ENCODE results near the gene LRCOL1.
"Not testable (repeated sequence)": the region's sequence is repeated elsewhere in the genome, so short reads cannot be mapped to it uniquely, and the experiment has no call there.

LRCOL1 gene

DNA sequence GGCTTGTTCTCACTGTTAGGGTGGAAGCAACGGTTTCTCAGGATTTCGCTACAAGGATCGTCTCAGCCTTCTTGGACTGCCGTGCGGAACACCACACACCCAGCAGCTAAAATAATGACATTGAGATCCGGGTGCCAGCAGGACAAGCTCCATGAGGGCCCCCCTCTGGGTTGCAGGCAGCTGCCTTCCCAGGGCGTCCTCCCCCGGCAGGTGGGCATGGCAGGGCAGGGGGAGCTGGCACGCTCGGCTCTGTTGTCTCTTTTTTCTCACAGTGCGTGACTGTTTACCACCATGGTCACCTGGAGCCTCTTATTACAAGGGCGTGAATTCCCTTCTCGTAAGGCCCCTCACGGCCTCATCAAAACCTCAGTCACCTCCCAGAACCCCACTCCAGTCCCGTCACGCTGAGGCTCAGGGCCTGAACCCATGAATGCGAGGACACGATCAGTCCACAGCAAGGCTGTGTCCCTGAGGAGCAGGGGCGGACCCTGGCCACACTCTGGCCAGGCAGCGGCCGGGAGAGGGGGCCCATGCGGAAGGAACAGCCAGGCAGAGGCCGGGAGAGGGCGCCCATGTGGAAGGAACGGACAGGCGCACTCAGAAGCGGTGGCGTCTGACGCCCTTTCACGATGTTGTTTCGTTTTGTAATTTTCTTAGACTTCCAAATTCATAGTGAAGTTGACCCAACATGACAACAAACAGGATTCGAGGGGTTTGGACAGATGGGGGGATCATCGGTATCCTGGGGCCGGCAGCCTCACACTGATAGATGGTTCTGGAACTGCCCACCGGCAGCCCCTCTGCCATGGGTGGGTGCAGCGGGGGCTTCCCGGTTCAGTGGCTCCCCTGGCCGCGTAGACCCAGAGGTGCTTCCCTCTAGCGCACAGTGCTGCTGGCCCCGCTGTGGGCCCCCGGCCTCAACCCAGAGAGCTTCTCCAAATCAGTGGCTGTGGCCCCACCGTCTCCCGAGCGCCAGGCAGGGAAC lies 10.0 kb downstream of the LRCOL1 start:
- peak; percentile 62 for DNase-seq (ENCODE audit: low spot score)

DNA sequence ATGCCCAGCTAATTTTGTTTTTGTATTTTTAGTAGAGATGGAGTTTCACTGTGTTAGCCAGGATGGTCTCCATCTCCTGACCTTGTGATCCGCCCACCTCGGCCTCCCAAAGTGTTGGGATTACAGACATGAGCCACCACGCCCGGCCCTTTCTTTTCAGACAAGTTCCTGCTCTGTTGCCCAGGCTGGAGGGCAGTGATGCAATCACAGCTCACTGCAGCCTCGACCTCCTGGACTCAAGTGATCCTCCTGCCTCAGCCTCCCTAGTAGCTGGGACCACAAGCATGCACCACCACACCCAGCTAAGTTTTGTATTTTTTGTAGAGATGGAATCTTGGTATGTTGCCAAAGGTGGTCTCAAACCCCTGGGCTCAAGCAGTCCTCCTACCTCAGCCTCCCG lies 10.9 kb downstream of the LRCOL1 start:
- DNase-seq (ENCODE audit: low spot score), result not testable (repeated sequence)

DNA sequence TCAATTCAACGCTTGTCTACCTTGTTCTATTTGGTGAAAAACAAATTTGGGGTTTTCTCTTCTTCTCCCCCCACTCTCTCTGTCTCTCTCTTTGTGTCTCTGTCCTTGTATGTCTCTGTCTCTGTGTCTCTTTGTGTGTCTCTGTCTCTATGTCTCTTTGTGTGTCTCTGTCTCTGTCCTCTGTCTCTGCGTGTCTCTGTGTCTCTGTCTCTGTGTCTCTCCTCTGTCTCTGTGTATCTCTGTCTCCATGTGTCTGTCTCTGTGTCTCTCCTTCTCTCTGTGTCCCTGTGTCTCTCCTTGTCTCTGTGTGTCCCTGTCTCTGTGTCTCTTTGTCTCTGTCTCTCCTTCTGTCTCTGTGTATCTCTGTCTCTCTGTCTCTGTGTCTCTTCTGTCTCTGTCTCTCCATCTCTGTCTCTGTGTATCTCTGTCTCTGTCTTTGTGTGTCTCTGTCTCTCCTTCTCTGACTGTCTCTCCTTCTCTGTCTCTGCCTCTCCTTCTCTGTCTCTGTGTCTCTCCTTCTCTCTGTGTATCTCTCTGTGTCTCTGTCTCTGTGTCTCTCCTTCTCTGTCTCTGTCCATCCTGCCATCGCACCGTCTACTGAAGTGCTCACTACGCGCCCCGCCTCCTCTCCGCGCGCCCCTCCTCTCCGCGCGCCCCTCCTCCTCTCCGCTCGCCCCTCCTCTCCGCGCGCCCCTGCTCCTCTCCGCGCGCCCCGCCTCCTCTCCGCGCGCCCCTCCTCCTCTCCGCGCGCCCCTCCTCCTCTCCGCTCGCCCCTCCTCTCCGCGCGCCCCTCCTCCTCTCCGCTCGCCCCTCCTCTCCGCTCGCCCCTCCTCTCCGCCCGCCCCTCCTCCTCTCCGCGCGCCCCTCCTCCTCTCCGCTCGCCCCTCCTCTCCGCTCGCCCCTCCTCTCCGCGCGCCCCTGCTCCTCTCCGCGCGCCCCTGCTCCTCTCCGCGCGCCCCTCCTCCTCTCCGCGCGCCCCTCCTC lies 12.8 kb downstream of the LRCOL1 start:
- no peak for DNase-seq (ENCODE audit: low spot score)

DNA sequence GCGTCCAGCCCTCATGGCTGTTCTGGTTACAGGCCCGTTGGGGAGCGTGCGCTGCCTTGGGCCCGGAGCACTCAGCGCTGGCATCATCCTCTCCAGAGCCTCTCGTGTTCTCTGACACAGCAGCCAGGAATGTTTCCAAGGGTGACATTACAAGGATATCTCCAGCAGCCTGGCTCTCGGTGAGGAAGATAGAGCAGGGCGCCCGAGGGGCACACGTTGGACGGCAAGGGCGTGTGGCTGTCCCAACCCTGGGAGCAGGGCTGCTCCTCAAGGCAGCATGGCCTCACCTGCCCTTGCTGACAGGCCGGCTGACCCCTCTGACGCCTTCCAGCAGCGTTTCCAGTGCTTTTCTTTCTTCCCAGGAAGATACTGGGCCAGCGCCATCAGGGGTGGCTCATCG lies 14.4 kb downstream of the LRCOL1 start:
- DNase-seq (ENCODE audit: low spot score), result no peak

DNA sequence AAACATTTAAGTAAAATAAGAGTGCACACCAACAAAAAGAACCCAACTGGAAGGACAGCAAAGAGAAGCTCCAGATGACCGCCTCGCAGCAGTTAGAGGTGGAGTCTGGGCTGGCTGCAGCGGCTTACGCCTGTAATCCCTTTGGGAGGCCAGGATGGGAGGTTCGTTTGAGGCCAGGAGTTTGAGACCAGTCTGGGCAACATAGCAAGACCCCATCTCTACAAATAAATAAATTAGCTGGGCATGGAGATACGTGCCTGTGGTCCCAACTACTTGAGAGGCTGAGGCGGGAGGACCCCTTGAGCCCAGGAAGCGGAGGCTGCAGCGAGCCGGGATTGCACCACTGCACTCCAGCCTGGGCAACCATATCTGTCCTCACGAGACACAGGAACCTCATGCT lies 15.2 kb downstream of the LRCOL1 start:
- no peak for DNase-seq (ENCODE audit: low spot score)

DNA sequence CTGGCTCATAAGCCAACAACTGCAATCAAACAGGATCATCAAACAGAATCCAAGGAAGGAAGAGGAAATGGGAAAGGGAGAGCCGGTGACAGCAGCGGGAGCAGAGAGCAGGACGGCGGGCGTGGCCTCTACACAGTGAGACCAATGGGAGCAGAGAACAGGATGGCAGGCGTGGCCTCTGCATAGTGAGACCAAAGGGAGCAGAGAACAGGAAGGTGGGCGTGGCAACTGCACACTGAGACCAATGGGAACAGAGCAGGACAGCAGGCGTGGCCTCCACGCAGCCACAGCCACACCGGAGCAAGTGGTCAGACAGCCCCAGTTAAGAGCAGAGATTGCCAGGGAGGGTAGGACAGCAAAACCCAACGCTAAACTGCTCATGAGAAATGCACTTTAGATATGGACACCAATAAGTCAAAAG lies 16.4 kb downstream of the LRCOL1 start:
- peak; percentile 93 for DNase-seq (ENCODE audit: low spot score)

DNA sequence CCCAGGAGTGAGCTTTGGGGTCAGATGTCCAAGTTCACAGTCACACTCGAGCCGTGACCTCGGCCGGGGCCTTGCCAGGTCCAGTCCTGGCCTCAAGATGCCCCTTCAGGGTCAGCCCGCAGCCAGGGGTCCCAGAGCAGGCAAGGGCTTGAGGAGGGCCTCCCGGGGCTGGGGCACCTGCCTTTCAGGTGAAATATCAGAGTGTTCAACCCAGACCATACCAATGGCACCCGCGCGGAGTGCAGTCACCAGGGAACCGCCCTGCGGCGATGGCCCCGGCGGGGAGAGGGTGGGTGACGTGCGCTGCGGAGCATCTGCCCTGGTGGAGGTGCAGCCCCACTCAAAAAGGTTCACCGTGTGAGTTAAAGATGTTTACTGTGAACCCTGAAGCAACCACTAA lies 16.9 kb downstream of the LRCOL1 start:
- DNase-seq (ENCODE audit: low spot score), result no peak

DNA sequence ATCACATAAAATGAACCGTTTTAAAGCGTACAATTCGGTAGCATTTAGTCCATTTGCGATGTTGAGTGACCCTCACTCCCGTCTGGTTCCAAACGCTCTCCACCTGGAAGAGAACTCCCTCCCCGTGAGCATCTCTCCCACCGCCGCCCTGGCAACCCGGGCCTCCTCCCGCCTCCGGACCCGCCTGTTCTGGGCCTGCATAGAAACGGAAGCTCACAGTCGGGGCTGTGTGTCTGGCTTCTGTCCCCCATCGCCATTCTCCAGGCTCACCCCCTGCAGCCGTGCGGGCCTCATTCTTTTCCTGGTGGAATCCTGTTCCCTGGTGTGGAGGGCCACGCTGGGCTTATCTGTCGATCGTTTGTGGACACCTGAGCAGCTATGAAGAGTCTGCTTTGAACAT lies 17.3 kb downstream of the LRCOL1 start:
- no peak for DNase-seq (ENCODE audit: low spot score)

DNA sequence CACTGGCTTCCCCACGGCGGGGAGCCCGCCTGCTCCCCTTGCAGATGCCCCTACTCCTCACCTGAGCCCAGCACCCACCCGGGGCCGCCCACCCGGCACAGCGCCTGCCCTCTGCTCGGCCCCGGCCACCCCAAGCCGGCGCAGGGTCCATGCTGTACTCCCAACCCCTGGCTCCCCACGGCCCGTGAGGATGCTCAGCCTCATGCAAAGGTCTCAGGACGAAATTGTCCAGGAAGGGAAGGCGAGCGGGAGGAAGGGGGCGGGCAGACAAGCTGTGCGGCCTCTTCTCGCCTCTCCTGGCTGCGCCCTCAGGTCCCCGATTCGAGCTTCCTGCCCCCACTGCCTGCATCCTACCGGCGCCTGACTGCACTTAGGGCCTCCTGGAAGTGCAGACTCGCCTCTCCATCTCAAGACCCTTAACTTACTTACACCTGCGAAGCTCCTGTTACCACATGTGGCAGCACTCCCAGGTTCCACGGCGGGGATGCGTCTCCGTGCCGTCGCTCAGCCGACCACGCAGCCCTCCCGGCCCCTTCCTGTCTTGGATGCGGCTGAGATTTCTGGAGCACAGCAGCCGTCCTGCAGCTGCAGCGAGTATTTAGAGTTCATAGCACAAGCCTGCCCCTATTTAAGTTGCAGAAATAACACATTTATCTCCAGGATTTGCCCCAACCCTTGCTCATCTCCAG lies 18.0 kb downstream of the LRCOL1 start:
- no peak for DNase-seq (ENCODE audit: low spot score)

DNA sequence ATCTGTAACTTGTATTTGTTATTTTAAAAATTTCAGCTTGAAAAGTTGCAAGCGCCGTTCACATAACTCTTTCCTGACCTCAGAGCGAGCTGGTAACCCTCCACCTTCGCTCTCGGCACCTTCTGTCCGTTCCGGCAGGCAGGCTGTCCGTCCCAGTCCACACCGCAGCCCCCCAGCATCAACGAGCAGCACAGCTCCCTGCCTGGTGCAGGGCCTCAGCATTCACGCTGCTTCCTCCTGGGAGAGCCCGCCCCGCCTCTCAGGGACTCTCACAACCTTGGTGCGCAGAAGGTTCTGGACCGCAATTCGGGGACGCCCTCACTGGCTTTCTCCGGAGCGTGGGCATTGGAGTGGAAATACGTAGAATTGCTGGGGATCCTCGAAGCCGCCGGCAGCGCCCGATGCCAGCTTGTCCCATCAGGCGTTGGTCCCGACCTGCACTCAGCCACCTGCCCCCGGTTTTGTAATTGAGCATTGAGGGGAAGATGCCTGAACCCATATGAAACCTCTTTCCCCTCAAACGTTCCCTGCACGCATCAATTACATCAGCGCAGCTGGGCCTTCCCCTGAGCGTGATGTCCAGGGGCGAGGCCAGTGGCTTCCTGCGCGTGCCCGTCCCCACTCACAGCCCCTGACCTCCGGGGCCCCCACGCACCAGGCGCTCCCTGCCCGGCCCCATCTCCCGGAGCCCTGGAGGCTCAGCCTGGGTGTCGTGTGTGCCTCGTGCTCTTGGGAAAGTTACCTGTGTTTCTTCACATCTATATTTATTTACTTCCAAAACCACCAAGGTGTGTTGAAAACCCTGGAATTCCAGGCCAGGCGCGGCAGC lies 19.1 kb downstream of the LRCOL1 start:
- DNase-seq (ENCODE audit: low spot score), result no peak

DNA sequence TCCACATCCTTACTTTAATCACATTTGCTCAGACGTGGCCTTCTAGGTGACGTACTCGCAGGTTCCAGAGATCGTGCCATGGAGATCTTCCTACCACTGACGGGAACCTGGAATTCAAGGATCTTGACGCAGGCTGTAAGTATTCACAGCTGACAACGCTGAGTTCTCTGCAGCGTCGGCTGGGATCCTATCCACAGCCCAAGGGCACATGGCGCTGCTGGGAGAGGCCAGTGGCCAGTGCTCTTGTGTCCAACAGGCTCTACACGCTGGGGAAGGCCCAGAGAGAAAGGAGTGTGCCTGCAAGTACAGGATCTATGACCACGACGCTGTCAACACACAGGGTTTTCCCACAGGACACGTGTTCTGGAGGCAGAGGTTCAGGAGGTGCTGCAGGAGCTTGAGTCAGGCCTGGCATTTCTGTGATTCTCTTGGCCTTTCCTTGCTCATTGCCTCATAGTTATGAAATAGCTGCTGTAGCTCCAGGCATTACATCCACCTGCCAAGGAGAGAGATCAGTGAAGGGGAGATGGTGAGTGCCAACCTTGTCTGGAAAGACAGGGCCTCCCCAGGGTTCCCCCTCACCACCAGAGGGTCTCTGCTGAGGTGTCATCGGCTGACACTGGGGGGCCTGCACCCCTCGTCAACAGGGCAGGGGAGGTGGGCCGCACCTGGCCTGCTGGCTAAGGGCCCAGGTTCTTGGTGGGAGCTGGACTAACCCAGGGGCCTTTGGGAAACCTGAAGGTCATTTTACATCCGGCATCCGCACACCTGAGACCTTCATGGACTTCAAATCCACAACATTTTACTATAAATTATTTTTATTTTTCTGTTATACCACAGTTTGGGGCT lies 21.3 kb downstream of the LRCOL1 start:
- no peak for DNase-seq (ENCODE audit: low spot score)

DNA sequence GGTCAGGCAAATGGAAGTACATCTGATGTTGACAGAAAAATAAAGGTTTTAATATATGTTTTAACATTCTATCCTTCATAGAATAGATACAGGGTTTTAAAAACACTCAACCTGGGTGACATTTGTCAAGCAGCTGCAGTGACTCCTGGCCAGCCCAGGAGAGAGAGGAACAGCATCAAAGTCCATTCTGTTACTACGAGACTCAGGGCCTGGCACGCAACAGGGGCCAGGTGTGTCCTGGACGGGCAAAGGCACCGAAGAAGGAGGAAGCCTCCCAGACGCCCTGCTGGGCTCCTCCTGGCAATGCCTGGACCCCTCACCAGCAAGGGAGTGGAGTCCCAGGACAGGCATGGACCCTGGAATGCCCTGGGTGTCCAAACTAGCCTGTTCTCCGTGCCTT lies 22.1 kb downstream of the LRCOL1 start:
- no peak for DNase-seq (ENCODE audit: low spot score)

DNA sequence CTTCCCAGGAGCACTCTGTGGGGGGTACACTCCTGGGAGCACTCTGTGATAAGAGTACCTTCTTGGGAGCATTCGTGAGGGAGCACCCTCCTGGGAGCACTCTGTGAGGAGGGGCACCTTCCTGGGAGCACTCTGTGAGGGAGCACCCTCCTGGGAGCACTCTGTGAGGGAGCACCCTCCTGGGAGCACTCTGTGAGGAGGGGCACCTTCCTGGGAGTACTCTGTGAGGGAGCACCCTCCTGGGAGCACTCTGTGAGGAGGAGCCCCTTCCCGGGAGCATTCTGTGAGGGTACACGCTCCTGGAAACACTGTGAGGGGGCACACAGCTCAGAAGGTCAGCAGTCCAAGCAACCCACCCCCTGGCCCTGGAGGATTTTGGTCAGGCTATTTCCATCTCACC lies 22.6 kb downstream of the LRCOL1 start:
- DNase-seq (ENCODE audit: low spot score), result no peak

DNA sequence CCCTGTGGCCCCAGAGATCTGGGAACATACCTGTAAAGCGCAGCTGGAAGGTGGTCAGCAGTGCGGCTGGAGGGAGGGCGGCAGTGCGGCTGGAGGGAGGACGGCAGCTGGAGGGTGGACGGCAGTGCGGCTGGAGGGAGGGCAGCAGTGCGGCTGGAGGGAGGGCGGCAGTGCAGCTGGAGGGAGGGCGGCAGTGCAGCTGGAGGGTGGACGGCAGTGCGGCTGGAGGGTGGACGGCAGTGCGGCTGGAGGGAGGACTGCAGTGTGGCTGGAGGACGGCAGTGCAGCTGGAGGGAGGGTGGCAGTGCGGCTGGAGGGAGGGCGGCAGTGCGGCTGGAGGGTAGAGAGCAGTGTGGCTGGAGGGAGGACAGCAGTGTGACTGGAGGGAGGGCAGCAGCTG lies 23.5 kb downstream of the LRCOL1 start:
- DNase-seq (ENCODE audit: low spot score), result no peak

DNA sequence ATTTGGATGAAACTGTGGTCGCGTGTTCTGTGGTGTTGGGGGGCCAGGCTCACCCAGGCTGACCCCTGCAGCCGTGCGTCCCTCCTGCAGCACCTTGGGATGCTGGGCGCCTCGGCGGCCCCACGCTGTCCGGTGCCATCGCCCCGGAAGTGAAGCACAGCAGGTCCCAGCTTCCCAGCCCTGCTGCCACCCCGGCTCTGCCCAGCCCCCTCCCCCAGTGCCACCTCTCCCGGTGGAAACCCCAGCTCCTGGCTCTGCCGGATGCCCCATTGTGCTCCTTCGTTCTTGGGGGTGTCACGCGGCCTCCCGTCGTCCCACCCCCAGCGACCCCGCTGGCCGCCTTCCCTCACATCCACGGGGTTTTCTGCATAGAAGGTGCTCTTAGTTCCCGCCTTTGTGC lies 25.2 kb downstream of the LRCOL1 start:
- DNase-seq (ENCODE audit: low spot score), result no peak

DNA sequence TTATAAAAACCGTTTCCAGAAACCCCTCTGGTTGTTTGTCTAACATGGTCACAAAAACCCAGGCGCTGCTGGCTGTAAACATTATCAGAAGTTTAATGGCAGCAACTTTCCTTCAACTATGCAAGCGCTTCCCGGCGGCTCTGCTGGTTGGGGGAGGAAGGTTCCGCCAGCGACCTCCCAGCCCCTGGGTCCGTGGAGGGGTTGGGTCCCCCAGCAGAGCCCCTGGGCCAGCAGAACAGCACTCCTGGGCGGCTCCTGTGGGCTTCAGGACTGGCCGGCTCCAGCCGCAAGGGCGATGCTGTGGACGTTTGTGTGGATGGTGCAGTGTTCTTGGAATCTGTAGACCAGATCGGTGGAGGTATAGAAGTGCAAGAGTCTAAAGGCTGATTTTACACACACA lies 26.0 kb downstream of the LRCOL1 start:
- DNase-seq (ENCODE audit: low spot score), result no peak

DNA sequence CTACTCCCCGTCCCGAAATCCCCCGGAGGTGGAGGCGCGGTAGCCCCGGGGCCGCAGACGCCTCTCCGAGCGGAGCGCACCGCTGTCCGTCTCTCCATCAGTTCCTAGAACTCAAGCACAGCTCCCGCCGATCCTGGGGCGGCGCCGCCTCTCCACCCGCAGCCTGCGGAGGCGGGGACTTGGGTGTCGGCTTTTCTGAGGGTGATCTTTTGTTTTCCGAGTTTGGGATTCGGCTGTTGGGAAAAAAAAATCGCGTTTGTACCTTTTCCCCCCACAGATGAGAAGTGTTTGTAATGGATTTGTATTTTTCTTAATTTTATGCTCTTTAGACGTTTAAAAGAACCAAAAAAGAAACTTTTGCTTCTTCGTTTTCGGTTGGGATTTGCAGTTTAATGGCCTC lies 26.6 kb downstream of the LRCOL1 start:
- DNase-seq (ENCODE audit: low spot score), result no peak

DNA sequence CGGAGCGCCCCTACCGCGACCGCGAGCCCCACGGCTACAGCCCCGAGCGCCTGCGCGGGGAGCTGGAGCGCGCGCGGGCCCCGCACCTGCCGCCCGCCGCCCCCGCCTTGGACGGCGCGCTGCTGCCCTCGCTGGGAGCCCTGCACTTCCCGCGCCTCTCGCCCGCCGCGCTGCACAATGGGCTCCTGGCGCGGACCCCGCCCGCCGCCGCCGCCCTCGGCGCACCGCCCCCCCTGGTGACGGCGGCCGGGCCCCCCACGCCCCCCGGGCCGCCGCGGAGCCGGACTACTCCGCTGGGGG lies 27.0 kb downstream of the LRCOL1 start:
- DNase-seq (ENCODE audit: low spot score), result no peak

DNA sequence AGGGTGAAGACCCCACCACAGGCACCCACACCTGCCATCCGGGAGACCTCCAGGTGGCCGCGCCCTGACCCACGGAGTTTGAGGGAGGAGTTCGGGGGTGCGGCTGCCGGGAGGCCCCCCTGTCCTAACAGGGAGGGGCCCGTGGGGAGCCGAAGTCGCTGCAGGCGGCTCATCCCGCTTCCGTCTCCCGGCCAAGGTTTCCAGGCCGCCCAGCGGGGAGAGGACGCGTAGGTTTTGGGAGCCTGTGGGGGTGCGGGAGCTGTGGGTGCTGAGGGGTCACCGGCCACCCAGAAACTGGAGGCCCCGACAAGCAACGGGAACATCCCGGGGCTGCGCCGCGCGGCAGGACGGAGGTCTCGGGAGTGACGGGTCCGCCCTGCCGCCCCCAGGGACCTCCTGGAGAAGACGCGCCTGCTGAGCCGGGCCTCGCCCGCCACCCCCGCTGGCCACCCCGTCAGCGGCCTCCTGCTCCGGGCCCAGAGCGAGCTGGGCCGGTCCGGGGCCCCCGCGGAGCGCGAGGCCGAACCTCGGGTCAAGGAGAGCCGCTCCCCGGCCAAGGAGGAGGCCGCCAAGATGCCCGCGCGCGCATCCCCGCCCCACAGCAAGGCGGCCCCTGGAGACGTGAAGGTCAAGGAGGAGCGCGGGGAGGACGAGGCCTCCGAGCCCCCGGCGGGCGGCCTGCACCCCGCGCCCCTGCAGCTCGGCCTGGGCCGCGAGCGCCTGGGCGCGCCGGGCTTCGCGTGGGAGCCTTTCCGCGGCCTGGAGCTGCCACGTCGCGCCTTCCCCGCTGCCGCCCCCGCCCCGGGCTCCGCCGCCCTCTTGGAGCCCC lies 27.6 kb downstream of the LRCOL1 start:
- DNase-seq (ENCODE audit: low spot score), result no peak

DNA sequence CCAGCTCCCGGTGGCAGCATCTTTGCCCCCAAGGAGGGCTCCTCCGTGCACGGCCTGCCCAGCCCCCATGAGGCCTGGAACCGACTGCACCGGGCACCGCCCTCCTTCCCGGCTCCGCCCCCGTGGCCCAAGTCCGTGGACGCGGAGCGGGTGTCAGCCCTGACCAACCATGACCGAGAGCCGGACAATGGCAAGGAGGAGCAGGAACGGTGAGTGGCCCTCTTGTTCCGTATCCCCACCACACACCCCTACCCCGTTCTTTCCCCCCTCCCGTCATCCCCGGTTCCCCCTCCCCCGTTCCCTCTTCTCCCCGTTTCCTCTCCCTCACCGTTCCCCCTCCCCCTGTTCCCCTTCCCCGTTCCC lies 28.3 kb downstream of the LRCOL1 start:
- DNase-seq (ENCODE audit: low spot score), result no peak

Measured in kidney capillary endothelial cell (primary cell).